ENCODE results near the gene PHF12. TPM values are rescaled to one million over a fixed set of nuclear protein-coding genes. Genes with fewer than 3 reads are reported as not detected.
A peak's percentile ranks its signal among the peaks of the same experiment; 100 is the strongest.

PHF12 gene
- total RNA-seq, 1 donor from 2014 or later, result 23.2 TPM

GRCh38 chr17:28975031-28975430 is 23.7 kb upstream of the PHF12 start:
- no peak for DNase-seq

GRCh38 chr17:28974451-28974850 is 23.1 kb upstream of the PHF12 start:
- DNase-seq, result no peak

GRCh38 chr17:28973425-28973824 is 22.1 kb upstream of the PHF12 start:
- DNase-seq, result peak; percentile 60

GRCh38 chr17:28972437-28972836 is 21.1 kb upstream of the PHF12 start:
- DNase-seq, result peak; percentile 38

GRCh38 chr17:28970879-28971278 is 19.6 kb upstream of the PHF12 start:
- peak; percentile 40 for DNase-seq

GRCh38 chr17:28969706-28970393 is 18.5 kb upstream of the PHF12 start:
- no peak for DNase-seq

GRCh38 chr17:28968914-28969295 is 17.6 kb upstream of the PHF12 start:
- no peak for DNase-seq

GRCh38 chr17:28968231-28968913 is 17.1 kb upstream of the PHF12 start:
- peak; percentile 43 for DNase-seq

GRCh38 chr17:28967221-28968135 is 16.2 kb upstream of the PHF12 start:
- peak; percentile 26 for DNase-seq

GRCh38 chr17:28963841-28964240 is 12.5 kb upstream of the PHF12 start:
- no peak for DNase-seq

- peak; percentile 21 for DNase-seq
Measured at GRCh38 chr17:28963055-28963611, 11.8 kb upstream of the PHF12 start.

- DNase-seq, result no peak
Measured at GRCh38 chr17:28961391-28961790, 10.1 kb upstream of the PHF12 start.

- no peak for DNase-seq
Measured at GRCh38 chr17:28960256-28961061, 9.1 kb upstream of the PHF12 start.

GRCh38 chr17:28959471-28959871 is 8.2 kb upstream of the PHF12 start:
- no peak for DNase-seq

- no peak for DNase-seq
Measured at GRCh38 chr17:28958820-28959455, 7.6 kb upstream of the PHF12 start.

- no peak for DNase-seq
Measured at GRCh38 chr17:28957992-28958355, 6.7 kb upstream of the PHF12 start.

GRCh38 chr17:28957277-28957991 is 6.1 kb upstream of the PHF12 start:
- DNase-seq, result no peak

- DNase-seq, result no peak
Measured at GRCh38 chr17:28956861-28957260, 5.5 kb upstream of the PHF12 start.

- DNase-seq, result no peak
Measured at GRCh38 chr17:28956112-28956511, 4.8 kb upstream of the PHF12 start.

GRCh38 chr17:28955408-28955807 is 4.1 kb upstream of the PHF12 start:
- no peak for DNase-seq

- peak; percentile 20 for DNase-seq
Measured at GRCh38 chr17:28954886-28955285, 3.6 kb upstream of the PHF12 start.
